HG03521 (cell line): ENCODE data around the gene FIGN.

Source experiments
- ATAC-seq: cut with Tn5 transposase; IDR thresholded peaks from one replicate; pipeline ENCODE4 v1.9.1; 2021; ENCODE audit warnings: mild to moderate bottlenecking, moderate library complexity; ENCODE audit not compliant: unreplicated experiment

Gene FIGN

DNA sequence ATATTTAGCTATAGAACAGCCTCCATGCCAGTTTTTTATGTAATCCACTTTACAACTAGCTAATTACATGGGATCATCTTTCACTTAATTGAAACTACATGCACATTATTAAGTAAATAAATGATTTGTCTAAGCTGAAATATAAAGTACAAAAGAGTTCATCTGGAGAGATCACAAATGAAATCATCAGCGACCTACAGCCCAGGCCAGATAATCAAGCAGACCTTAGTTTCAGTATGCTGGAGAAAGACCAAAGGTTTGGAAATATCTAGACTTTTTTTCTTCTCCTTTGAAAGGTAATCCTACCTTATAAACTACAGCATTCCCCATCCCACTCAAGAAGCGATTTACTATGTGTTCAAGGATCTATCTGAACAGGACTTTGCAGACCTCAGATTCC lies 26.5 kb downstream of the FIGN start:
- no peak for ATAC-seq

DNA sequence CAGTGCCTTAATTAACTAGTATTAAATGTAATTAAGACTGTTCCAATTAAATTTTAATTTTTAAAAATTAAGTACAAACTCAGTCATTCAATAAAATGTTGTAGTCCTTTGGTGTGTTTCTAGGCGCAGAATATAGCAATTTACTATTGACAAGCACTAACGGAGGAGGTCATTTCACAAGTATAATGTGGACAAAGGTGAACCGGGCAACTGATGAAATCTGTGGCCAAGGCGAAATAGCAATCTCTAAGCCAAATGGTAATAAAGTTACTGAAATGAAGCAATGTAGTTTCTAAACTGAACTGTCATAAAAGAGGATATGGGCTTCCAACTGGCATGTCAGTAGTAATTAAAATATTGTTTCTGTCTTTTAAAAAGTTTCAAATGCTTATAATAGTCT lies 27.5 kb downstream of the FIGN start:
- ATAC-seq: no peak

DNA sequence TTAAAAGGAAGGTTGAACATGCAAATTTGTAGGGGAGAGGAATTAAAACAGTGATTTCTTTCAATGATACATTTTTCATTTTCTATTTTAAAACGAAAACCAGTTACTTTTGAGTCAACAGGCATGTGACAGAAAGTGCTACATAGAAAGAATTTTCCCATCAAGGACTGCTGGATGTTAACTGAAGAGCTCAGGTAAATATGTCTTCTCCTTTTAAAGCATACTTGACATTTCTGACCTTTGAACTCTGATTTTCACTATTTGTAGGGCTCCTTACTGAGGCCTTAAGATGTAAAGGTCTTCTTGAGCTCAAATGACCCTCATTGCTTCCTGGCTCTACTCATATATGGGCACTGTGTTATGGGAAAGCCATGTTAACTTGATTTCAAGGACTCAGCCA lies 32.4 kb downstream of the FIGN start:
- no peak for ATAC-seq

DNA sequence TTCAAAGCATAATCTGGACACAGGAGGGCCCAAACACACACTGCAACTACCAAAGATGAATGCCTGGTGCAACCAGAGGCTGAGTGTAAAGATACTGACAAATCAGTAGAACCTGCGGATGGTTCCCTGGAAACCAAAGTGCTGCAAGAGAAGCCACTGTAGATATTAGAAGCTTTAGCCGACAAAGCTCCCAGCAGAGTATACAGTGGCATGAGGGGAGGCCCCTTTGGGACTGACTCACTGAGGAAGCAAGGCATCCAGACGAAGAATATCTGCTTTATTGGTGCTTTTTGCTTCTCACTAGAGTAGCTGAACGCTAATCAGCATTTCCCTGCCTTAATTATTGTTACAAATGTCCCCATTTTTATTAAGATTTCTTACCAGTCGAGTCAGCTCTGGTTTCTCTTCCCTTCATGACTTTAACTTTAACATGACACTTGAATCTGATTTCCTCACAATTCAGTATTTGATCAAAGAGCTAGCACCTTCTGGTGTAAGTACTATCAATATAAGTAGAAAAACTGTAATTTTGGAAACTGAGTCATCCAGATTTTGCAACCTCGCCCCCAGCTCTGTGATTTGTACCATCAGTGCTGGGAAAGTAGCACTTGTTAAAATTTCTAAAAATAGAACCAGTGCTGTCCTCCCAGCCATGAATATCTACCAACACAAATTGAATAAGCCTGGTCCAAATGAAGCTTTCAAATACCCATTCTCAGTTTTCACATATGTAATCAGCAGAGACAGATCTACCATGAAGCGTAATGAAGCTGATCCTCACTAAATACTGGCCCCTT lies 34.2 kb downstream of the FIGN start:
- no peak for ATAC-seq

DNA sequence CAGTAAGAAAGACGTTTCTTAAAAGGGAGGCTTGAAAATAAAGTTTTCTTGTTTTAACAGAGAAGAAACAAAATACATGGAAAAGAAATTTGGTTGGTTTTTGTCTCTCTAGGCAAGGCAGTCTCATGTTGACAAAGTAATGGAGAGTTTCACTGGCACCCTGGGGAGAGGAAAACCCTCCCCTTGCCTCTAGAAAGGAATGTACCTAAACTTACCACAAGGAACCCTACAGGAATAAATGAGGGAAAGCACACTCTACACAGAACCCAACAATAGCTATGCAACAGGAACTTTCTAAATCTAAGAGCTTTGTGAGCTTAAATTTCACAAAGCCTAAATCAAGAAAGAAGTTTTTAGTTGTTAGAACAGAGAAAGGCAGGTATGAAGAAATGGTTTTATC lies 37.0 kb downstream of the FIGN start:
- ATAC-seq: no peak

DNA sequence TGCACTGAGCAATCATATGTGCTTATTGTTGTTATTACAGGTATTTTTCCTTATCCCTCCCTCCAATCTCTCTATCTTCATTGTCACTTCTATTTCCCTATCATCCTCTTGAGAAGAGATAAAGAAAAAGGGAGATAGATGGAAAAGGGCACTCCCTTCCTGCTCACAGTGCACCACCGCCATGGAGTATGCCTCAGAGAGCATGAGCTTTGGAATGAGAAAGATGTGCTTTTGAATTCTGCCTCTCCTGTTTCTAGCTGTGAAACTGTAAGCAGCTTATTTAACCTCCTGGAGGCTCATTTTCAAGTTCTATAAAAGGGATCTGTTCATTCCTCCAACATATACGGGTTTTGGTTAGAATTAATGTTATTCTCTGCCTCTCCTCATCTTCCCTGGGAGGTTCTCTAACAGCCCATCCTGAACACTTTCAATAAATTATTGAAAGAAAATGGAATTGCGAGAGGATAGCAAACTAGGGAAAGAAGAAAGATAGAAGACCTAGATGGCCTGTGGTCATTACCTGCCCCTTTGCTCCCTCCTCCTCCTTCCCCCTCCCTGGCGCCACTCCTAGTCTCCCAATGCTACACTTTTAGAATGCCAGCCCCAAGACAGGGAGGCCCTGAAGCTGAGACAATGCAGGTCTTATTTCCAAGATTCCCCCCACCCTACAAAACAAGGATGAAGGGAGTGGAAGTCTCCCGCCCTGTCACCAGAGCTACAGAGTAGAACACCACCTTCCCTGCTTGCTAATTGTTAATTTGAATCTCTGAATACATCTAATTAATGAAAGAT lies 37.8 kb downstream of the FIGN start:
- ATAC-seq: no peak

DNA sequence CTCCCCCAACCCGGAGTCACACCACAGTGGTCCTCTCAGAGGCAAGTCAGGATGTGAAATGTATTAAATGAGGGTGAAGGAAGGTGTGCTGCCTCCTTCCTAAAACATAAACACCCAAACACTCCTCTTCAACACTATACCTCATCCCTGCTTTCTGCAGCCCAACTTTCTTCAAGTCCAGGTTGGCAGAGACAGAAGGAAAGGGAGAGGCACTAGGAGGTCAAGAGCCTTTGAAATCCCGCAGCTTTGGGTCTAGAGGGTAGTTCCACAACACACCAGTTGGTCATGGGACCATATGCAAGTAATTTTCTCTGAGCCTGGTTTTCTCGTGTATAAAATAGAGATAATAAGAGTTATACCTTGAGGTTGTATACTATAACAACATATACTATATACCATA lies 38.4 kb downstream of the FIGN start:
- ATAC-seq: no peak

DNA sequence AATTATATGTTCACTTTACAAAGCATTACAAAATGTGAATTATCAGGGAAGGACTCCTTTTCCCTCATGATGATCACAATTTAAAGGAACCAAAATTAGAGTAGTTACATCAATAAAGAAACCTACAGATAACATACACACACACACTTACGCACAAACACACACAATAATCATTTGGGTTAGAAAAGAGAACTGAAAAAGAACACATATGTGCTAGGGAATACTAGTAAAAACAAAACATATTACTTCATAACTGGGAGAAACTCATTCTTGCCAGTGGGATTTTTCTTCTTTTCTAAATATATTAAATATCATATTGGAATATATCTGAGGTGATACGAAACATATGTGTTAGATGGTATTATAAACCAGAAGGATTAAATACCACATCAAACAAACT lies 42.3 kb downstream of the FIGN start:
- no peak for ATAC-seq

DNA sequence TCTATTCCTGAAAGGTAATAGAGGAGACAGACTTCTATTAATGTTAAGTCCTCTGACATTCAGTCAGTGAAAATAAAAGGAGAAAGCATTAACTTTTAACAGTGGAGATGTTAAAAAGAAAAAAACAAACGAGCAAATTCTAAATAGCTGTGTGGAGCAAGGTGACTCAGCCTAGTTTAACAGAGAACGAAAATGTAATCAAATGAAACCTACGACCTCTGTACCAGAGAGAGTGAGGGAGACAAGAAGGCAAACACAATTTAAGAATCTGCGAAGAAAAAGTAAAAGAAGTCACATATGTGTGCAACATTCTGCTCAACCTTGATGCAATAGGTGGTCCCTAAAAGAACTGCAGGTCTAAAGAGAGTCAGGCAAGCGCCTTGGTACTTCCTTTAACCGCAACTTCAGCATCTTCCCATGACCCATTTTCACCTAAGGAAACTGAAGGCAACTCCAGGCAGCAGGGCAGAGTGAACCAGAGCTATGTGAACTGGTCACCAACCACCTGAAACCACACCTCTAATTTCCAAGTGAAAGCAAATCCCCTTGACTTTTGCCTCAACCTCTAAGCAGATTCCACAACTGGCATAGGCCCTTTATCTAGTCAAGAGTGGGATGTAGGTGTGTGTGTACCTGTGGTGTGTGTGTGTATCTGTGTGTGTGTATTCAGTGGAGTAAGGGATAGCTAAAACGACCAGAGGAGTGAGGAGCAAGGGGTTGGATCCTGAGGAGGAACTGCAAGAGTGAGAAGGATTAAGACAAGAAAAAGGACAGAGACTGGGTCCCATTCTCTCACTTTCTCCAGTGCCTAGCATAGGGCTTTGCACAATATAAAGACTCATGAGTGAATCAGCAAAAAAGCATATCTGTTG lies 43.0 kb downstream of the FIGN start:
- ATAC-seq: no peak

DNA sequence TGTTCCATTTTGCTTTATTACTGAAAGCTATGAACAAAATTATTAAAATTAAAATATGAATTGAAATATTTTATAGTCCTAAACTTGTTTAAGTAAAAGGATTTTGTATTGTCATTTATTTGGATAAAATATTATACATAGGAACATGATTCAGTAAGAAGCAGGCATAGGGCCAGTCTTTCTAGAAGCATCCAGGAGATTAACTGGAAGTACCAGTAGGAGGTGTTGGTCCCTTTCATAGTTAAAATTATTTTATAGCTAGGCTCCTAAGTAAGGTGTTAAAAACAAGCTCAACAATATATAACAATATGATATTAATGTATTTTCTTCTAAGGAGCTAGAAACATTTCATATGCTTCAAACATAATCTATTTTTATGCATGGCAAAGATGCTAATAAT lies 43.7 kb downstream of the FIGN start:
- no peak for ATAC-seq

DNA sequence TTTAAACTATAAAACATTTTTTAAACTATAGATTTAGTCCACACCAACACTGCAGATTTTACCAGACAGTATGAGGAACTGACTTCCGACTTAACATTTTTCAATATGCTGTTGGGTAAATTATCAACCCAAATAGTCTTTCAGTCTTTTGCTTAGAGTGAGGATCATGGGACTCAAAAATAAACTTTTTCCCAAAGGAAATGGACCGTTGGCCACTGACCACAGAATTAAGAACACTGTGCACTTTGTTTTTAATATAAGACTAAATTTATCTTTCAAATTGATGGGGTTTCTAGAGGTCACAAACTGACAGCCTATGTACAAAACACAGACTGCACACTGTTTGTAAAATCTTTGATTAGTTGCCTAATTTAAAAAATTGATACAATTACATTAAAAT lies 44.9 kb downstream of the FIGN start:
- no peak for ATAC-seq

DNA sequence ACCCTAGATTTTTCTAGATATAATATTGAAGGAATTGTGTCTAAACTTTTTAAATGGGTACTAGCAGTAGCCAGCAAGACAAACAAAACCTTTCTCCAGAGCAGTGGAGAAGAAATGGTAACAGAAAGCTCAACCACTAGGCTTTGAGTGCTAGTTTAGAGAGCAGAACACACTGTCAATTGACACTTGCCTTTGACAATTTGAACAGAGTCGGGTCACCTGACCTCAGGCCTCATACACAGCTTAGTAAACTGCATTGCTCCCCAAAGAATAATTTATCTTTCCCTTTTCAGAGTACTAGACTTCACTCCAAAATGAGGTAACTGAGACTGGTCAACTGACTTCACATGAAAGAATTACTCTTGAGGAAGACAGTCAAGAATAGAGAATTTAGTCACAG lies 48.6 kb downstream of the FIGN start:
- ATAC-seq: no peak

DNA sequence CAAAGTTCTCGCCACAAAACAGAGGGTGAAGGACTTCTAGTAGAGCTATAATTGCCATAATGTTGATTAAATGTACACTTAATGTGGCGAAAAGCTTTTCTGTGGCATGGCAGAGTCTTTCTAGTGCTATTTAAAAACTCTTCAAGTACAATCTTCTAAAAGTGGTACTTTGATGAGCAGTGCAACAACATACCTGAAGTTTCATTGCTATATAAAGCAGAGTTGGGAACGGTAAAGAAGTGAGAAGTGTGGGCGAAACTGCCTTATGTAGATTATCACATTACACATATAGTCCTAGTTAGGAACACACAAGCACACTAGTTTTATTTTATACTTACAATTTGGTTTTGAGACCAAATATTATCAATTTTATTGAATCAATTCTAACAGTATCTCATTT lies 49.5 kb downstream of the FIGN start:
- ATAC-seq: no peak

DNA sequence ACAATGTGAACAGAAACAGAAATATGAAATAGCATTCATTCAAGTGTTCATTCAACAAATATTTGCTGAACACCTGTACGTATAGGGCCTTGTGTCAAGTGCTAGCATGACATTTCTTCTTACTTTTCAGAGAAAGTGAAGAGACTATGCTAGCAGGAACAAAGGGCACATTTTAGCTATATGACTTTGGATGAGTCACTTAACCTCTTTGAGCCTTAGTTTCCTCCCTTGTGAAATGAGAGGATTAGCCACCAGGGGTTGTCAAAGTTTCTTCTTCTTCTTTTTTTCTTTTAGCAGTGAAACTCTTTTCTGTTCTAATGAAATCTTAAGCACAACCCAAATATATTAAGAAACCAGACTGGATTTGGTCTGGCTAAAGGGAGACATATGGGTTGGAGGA lies 53.1 kb downstream of the FIGN start:
- no peak for ATAC-seq

DNA sequence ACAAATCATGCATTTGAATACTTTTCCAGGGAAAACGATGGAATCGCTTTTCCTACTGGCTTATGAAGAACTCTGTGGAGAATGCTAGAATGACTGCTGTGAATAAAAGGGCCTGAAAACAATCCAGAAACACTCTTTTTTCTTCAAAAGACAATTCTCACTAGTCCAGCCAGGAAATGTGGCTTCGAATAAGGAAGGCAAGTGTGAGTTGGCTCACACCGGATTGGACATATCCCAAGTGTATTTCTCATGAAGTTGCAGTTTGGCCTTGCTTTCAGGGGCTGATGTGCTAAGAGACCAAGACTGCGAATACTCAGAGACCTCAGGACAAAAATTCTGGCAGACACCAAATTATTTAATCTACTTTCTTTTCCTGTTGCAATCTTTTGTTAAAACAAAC lies 54.1 kb downstream of the FIGN start:
- ATAC-seq: no peak

DNA sequence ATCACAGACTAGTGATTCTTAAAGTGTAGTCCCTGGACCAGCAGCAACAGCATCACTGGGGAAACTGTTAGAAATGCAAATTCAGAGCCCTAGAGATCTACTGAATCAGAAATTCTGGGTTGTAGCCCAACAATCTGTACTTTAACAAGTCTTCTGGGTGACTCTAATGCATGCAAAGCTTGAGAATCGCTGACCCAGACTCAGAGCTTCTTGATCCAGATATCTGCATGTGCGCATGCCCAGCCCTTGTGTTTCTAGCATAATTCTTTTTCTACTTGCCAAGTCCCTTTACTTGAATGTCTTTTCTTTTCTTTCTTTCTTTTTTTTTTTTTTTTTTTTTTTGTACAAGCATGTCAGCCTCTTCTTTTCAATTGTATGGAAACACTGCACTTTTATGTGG lies 60.4 kb downstream of the FIGN start:
- ATAC-seq: no peak

DNA sequence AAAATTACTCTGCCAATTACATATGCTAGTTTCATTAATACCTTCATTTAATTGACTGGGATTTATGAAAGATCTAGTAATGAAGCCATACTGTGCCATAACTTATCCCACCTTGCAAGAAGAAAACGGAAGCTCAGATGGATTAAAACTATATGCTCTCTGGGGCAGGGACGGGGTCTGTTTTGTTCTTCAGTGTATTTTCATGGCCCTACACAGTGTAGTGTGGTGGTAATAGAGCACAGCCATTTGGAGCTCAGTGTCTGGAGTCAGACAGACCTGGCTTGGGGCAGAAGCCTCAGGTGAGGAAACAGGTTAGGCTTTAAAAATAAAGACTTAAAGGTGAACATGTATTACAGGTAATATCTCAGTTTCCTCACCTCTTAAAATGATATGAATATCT lies 62.3 kb downstream of the FIGN start:
- no peak for ATAC-seq

DNA sequence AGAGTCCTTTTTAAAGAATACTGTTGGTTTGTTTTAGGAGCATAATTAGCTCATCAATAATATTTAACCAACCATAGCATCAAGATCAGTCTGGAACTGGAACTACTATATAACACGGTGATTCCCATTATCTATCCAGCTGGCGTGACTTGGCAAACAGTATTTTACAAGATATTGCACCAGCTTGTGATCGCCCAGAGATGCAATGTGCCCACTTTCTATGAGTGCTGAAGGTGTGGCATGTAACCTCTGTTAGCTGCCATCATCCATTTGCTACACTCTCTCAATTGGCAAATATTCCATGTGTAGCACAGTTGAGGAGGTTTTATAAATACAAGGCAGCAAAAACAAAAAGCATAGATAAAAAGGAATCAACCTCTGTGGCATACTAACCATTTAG lies 64.9 kb downstream of the FIGN start:
- no peak for ATAC-seq

DNA sequence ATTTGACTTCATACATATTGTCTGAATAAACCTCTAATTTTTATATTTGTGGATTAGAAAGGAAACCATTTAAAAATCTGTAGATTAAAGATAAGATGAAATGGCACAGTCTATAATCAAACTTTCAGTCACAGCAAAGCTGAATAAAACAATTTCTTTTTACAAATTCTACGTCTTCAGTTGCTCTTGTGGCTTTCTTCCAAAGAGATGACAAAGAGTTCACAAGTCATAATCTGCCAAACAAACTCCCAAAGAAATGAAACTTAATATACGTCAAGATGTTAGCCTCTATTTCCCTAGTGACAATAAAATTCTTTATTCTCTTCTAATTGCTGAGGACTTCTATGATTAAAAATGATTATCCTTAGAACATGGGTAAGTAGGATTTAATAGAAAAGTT lies 66.3 kb downstream of the FIGN start:
- no peak for ATAC-seq

DNA sequence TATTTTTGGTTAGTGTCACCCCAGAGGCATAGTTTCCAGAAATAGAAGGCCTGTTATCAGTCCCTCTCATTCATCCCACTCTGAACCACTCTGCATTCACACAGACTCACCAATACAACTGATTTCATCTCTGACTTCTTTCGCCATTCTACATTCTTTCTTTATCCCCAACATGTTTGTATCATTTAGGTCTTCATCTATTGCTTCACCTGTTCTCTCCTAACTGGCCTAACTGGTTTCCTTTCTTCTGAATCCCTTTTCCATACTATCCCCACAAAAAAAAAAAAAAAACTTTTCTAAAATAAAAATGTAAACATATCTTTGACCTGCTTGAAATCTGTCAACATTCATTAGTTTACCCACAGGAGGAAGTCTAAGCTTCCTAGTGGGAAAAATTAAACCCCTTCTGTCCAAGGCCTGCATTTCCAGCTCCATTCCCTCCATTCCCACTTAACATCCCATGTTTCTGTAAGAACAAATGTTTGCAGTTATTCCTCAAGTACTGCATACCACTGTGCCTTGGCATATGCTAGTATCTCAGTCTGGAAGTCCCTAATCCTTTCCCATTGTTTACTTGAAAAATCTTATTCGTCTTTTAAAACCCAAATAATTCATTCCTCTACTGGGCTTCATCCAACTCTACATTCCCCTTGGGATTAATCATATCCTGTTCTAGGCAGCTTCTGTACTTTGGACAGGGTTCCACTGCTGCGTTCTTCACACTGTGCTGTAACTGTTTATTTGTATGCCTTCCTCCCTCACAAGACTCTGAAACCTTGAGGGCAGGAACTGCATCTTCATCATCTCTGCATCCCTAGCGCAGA lies 68.5 kb downstream of the FIGN start:
- no peak for ATAC-seq

DNA sequence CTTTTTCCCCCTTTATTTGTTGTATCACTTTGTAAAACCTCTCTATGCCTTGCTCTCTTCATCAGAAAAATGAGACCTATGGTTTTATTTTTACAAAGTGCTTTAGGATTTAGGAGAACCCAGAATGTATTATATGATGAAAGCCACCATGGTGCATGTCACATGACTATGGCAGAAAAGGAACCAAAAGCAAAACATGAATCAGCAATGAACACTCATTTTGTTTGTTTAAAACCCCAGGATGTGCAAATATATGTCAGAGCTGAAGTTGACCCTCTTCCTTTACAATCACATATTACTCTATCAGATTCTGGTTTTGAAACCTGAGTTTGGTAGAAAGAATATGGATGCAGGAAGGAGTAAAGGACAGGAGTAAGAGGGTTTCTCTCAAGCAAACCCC lies 70.0 kb downstream of the FIGN start:
- no peak for ATAC-seq
